SH-SY5Y (cell line): Measurements from ENCODE around the gene BAG3.

Experiments used
- GATA2 ChIP-seq: IDR thresholded peaks from 2 replicates; pipeline ENCODE4 v1.6.1; 2011; ENCODE audit warnings: mild to moderate bottlenecking, low read depth, low read length
- GATA3 ChIP-seq: IDR thresholded peaks from 2 replicates; pipeline ENCODE4 v1.6.1; 2011; ENCODE audit warnings: low read depth, mild to moderate bottlenecking, low read length, moderate library complexity

The BAG3 gene

DNA sequence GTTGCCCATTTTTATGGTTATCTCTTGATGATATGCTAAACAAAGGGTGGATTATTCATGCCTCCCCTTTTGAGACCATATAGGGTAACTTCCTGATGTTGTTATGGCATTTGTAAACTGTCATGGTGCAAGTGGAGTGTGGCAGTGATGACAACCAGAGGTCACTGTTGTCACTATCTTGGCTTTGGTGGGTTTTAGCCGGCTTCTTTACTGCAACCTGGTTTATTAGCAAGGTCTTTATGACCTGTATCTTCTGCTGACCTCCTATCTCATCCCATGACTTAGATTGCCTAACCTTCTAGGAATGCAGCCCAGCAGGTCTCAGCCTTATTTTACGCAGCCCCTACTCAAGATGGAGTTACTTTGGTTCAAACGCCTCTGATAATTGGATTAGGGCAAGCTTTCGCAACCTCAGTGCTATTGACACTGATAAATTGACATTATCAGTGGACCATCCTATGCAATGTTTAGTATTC, 36.9 kb downstream of the BAG3 start:
- TF ChIP-seq GATA3 (no peak), GATA2 (no peak)

DNA sequence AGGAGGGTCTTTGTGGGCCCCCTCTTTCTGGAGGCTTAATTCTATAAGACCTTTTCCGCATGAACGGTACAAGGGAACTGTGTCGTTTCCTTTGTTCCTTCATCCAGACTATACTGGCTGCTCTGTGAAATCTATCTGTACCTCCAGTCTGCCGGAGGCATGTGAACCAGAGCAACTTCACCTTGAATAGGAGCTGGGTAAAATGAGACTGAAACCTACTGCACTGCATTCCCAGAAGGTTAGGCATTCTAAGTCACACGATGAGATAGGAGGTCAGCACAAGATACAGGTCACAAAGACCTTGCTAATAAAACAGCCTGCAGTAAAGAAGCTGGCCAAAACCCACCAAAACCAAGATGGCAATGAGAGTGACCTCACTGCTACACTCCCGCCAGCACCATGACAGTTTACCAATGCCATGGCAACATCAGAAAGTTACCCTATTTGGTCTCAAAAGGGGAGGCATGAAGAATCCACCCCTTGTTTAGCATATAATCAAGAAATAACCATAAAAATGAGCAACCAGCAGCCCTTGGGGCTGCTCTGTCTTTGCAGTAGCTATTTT, 37.9 kb downstream of the BAG3 start:
- TF ChIP-seq GATA2 (no peak), GATA3 (no peak)

DNA sequence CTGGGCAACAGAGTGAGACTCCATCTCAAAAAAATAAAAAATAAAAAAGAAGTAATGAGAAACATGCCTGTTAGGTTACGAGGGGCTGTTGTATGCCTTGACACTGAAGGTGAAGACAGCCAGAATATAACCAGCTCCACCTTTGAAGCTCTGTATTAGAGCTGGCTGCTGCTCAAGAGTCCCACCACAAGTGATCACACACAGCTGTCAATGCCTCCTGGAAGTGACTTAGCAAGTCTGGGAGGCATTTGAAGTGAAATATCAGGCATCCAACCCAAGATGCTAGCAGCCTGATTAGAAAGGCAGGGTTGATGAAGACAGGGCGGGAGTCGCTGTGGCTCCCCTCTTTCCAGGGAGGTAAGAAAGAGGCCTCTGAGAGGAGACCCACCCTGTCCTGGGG, 40.5 kb downstream of the BAG3 start:
- TF ChIP-seq GATA2: no peak
- TF ChIP-seq GATA3: no peak

DNA sequence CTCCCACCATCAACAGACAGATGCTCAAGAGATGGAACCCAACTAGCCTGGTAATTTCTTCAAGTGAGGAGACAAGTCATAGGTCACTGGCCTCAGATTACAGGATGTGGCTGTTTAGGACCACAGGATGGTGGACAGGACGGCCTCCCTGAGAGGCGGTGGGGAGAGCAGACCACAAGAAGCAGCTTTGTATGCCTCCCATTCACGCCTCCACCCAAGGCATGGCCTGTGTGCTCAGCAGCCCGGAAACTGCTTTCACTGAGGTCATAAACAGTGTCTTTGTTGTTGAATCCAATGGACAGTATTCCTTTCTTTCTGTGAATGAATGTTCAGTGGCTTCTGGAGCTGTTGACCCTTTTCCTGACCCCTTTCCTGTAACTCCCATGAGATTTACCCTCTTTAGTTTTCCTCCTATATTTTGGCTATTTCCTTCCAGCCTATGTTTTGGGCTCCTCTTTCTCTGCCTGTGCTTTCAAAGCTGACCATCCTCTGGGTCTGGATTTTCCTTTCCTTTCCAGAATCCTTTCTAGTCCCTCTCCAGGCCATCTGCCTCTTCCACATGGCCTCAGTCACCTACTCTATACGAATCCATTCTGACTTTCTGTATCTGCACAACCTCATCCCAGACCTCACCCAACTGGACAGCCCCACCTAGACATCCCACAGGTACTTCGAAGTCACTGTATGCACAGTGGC, 42.2 kb downstream of the BAG3 start:
- TF ChIP-seq GATA3 (no peak), GATA2 (no peak)

DNA sequence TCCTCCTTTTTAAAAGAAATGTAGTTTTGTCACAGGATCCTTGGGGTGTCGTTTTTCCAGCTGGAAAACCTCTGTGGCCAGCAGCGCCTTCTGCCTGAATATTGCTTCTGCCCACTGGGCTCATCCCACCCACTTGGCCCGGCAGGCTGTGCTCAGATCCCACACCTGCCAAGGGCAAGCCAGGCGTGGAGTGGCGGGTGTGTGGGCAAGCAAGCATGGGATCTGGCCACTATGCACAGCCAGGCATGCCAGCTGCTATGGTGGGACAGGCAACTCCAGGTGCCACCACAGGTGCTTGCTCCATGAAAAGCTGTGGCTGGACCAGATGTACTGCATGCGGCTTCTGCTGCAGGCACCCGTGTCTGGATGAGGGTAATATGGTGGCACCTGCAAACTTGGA, 43.4 kb downstream of the BAG3 start:
- TF ChIP-seq GATA2 (no peak), GATA3 (no peak)

DNA sequence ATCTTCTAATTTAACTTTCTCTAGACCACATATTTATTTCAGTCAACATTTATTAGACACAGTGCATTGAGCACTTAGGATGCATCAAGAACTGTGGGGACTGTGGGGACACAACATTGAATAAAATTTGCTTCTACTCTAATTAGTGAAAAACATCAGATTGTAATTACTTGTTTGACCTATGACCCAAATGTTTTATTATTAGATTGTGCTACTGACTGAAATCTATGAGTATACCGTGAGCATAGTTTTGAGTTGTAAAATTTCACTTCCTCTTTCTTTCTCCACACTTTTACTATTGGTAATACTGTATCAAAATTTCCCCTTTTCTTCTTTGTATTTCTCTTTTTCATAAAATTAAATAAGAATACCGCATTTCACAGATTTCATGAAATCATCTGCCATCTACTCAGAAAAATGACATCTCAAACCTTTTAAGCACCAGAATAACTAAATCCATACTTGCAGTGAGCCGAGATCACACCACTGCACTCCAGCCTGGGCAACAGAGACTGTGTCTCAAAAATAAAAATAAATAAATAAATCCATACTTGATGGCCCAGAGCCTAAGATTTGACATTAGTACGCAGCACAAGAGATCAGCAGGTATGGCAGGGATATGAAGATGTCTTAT, 49.3 kb downstream of the BAG3 start:
- TF ChIP-seq GATA3 (no peak), GATA2 (no peak)

DNA sequence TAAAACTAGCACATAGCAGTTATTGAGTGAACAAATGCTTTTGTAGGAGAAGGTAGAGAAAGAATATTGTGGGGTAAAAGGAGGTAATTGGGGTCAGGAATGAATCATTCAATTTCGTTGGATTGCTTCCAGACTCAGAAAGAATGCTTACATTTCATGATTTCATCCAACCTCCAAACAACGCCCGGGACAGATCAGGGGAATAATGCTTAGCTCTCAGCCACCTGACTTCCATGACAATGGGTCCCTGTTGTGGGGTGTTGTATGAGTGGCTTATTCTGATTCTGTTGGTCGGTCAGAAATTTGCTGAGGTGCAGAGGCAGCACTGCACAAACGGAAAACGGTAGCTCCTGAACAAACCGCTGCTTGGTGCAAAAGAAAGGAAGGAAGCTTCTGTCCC, 50.7 kb downstream of the BAG3 start:
- TF ChIP-seq GATA2 (no peak), GATA3 (no peak)

DNA sequence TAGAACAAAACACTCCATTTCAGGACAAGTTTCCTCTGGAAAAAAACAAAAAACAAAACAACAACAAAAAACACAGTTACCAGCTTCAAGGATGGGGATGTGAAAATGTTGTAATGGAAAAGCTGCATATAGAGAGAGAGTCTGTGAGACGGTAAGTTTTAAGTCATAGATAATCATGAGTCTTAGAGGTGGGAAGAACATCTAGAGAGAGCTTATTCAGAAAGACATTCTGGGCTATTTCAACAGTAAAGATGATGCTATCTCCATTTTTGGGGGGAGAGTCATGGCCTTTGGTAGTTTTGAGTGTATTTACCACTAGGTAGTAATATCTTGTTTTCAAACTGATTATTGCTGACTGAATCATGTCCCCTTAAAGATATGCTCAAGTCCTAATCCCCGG, 51.4 kb downstream of the BAG3 start:
- TF ChIP-seq GATA3 (no peak), GATA2 (no peak)

DNA sequence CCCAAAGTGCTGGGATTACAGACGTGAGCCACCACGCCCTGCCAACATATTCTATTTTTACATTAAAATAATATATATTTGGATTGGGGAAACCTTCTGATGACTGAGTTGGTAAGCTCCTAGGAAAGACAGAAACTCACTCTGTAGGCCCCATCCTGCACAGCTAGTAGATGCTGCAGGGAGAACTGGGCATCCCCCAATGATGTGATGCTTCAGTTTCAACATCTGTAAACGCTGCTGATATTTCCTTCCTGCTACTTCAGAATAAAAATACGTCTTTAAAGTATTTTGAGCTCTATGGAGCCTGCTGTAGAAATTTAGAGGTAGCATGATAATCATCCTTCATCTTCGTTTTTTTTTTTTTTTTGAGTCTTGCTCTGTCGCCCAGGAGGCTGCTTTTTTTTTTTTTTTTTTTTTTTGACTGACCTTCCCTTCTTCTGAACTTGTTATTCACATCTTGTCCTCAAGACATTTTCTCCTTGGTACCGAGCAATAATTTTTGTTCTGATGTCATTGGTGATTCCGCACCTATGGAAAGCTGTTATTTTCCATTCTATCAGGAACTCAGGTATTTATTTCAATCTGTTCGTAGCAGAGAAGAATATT, 52.8 kb downstream of the BAG3 start:
- no peak for TF ChIP-seq GATA3

DNA sequence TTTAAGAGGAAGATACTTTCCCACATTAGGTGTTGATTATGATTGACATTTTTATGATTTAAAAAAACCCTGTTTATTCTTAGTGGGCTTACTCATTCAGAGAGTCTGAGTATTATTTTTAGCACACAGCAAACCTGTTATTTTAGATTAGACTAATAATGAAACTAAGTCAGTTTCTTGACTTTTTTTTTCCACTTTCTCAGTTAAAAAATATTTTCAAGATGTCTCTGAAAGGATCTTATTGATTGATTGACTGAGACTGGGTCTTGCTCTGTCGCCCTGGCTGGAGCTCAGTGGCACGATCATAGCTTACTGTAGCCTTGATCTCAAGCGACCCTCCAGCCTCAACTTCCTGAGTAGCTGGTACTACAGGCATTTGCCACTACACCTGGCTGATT, 54.3 kb downstream of the BAG3 start:
- no peak for TF ChIP-seq GATA3
- no peak for TF ChIP-seq GATA2

DNA sequence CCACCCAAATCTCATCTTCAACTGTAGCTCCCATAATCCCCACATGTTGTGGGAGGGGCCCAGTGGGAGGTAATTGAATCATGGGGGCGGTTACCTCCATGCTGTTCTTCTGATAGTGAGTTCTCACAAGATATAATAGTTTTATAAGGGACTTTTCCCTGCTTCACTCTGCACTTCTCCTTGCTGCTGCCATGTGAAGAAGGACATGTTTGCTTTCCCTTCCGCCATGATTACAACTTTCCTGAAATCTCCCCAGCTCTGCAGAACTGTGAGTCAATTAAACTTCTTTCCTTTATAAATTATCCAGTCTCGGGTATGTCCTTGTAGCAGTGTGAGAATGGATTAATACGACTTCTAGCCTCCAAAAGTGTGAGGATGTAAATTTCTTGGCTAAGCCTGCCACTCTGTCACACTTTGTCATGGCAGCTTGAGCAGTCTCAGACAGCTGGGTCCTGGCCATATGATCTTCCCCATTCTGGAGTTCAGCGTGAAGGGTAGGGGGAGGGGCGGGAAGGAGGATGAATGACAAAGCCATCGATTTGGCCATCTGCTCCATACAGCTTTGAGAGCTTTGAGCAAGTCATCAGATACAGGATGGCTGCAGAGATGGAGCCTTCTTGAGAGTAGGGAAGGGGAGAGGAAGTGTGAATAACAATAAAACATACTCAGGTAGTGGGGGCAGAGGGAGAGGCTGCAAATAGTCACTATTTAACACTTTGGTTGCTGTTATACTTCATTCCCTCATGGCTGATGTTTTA, 55.5 kb downstream of the BAG3 start:
- TF ChIP-seq GATA3 (no peak), GATA2 (no peak)

DNA sequence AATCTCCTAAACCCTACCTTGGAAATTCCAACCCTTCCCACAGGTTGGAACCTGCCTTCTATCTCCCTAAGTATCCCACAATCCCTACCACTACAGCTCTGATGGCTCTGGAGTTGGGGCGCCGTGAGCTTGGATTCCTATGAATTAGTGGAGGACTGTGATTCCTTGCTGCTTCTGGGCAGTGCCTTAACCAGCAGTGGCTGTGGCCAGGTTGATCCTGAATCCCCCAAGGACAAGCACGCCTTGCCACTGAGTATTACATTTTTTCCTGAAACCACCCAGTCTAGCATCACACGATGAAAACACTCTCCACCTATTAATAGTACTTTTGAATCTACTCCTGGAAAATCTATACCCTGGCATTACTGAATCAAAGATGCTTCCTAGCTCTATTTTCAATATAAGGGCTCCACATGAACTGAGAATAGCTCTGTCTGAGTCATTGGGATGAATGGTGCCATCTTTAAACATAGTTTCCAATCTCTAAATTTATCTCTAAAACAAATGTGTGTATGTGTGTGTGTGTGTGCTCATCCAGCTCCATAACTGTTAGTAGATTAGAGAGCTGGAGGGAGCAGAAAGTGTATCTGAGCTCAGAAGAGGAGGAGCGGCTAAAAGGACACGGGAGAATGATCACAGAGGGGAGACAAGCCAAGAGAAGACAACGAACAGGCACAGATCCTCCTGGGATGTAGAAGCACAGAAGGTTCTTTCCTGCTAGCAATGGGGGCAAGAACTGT, 62.7 kb downstream of the BAG3 start:
- TF ChIP-seq GATA2 (no peak), GATA3 (no peak)

DNA sequence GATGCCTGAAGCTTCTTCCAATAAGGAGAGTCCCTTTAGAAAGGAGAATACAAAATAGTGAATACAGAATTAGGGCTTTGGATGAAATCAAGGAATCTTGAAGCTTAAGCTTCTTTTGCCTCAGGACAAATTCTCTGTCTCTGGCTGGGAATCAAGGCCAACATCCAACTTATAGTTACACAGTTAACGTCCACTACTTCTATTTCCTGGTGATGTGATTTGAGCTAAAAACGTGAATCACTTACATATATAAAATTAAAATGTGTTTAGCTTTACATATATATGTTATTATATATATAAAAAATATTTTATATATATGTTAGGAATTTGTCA, 63.3 kb downstream of the BAG3 start:
- TF ChIP-seq GATA3: no peak
- no peak for TF ChIP-seq GATA2
